Skin of body (tissue), 2 donors: ENCODE data around the gene ITPA. TPM values are rescaled to one million over a fixed set of nuclear protein-coding genes. Genes with fewer than 3 reads are reported as not detected.

Experiments used
- DNase-seq: peaks from one replicate; lab custom pipeline; 2025; lab: John Stamatoyannopoulos, UW
- total RNA-seq: library from RNA; depleted of rRNA; stranded (reverse); fragments of >200 nt; gene quantifications from one replicate; pipeline ENCODE4 v1.2.3, GENCODE V29; 2014

Gene ITPA
- 25.4 TPM for total RNA-seq

DNA sequence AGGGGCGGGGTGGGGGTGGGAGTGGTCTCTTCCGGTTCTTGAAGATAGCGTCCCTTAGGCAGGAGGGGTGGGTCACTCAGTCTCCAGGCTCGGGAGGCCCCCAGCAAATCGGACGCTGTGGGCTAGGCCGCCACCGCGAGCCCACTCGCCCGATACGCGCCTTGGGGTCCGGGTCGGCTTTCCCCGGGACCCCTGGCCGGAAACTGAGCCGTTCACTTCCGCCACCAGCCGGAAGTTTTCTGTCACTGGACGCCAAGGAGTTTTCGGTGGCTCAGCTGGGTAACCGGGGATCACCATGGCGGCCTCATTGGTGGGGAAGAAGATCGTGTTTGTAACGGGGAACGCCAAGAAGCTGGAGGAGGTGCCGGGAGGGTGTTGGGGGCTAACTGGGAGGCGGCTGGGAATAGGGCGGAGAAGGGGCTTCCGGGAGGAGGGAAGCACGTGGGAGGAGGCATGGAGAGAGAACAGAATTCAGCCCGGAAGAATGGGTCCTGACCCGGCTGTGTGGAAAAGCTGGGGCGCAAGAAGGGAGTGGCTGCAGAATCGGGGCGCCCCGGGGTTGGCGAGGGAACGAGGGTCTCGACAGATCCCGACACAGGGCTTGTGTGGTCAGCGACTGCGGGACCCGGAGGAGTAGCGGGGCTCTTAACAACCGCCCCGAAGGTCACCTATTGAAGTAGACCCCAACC is at the start of gene ITPA:
ITPA (plus strand) TSS at position 242 of the 689 bp plus-strand sequence; CDS start at position 296, 54 bp downstream.
- peak; percentile 11 for DNase-seq

DNA sequence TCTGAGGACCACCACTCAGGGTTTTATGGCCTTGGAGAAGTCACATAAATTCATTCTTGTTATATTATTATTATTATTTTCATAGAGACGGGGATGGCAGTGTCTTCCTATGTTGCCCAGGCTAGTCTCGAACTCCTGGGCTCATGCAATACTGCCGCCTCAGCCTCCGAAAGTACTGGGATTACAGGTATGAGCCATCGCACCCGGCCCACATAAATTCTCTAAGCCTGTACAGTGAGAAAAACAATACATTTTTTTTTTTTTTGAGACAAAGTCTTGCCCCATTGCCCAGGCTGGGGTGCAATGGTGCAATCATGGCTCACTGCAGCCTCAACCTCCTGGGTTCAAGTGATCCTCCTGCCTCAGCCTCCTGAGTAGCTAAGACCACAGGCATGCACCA is 48.9 kb upstream of the ITPA start:
- DNase-seq: no peak

- DNase-seq: no peak
These were observed 47.8 kb upstream of the ITPA start for GRCh38 chr20:3161316-3162079.

GRCh38 chr20:3162080-3162611 is 47.2 kb upstream of the ITPA start:
- no peak for DNase-seq

GRCh38 chr20:3163099-3164042 is 45.9 kb upstream of the ITPA start:
- no peak for DNase-seq

- no peak for DNase-seq
These were observed 45.1 kb upstream of the ITPA start for GRCh38 chr20:3164043-3164762.

DNA sequence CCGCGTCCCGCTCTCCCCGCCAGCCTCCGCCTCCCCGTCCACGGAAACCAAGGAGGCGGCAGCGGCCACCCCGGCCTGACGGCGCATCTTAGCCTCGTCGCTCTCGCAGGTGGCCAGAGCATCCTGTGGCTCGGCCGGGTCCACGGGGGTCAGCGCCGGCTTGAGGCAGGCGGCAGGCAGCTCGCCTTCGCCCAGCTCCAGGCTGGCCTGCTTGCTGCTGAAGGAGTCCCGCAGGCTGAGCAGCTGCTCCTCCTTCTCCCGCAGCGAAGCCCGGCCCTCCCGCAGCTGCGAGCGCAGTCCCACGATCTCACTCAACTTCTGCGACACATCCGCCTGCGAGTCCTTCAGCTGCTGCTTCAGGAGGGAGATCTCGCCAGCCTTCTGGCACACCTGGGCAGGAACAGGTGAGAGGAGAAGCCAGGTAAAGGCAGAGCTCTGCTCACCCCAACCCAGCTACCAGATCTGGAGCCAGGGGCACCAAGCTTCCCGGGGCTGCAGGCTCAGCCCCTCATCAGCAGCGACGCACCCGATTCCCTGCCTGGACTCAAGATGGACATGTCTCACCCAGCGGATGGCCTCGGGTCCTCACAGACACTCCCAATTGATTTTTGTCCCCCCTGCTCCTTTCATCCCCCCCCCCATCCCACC is 44.4 kb upstream of the ITPA start:
- DNase-seq: no peak

DNA sequence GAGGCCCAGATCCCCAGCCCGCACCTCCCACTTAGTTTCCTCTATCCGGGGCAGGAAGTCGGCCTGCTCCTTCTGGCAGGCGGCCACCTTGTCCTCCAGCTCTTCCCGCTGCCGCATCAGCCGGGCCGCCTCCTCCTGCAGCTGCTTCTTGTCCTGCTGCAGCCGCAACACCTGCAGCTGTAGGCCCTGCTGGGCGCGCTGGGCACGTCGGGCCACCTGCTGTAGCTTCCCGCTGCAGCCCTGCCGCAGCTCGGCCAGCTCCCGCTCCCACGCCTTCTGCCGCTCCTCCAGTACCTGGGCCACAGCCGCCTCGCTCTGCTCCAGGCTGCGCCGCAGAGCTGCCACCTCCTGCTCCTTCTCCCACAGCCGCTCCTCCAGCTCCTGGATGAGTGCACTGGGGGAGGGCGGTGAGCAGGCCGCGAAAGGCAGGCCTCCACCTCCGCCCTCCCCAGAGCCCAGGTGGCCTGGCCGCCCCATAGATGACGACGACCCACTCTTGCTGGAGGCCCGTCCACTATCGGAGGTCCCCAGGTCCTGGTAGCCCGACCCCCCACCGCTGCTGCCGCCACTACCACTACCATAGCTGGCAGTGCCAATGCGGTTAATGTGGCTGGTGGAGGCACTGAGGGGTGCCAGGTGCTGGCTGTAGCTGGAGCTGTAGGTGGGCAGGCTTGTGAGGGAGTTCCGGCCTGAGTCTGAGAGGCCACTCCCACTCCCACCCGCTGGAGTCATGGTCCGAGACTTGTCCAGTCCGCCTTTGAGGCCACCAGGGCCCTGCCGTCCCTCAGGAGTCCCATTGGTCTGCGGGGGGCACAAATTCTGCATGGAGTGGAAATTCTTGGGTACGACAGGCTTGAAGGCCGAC is 43.6 kb upstream of the ITPA start:
- peak; percentile 7 for DNase-seq

- DNase-seq: no peak
These were observed 42.9 kb upstream of the ITPA start for GRCh38 chr20:3166338-3166912.

DNA sequence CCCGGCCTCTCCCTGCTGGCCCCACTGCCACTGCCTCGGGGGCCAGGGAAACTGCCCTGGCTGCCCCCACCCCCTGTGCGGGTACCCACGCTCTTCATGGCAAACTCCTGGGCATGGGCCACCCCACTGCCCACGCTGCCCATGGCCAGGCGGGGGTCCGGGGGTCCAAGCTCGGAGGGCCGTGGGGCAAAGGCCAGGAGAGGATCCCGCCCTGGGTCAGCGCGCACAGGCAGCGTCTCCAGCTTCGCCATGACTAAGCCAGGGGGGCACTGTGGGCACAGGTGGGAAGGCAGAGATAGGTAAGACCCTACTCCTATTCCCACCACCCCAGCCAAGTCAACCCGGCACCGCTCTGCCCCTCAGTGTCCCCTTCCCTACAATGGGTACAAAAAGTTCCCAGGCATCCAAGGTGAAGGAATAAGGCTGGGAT is 42.4 kb upstream of the ITPA start:
- no peak for DNase-seq

DNA sequence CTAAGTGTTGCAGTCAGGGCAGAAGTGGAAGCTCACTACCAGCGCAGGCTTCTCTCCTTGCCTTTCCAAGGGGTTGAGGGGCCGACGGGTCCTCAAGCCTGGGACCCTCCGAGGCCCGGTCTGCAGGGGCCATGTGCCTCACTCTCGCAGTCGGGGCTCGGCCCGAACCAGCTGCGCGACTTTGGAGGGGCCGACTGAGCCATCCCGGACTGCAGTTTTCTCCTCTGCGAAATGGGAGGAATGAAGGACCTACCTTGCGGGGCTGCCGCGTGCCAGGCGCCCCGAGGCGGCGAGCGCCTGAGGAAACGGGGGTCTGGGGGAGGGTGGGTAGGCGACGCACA is 41.6 kb upstream of the ITPA start:
- no peak for DNase-seq

DNA sequence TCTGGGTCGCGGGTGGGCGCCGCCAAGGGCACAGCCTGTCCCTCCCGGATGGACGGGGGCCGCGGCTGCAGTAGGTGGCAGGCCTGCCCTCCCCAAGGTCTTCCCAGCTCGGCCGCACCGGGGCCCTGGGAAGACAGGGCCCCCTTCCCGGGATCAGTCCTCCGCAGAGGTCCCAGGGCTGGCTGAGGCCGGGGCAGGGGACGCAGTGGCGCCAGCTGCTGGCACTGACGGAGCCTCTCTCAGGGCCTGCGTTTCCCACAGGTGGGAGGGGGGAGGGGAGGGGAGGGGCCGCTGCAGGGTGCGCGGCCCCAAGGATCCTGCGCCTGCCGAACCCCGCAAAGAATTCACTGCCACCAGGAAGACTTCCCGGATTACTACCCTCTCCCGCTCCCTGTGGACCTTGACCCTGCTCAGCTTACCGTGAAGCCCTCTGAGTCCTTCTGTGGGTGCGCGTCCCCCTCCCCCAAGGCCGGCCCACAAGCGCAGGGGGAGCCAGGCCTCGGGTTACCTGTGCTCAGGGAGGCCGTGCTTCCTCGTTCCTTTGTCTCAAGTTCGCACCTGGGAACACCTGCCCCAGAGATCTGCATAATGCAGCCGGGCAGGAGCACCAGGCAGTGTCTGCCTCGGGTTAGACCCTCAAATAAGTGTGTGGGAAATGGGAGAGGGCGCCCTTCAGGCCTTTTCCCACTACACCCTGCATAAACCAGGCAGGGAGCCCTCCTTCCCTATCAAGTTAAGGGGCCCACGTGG is 41.0 kb upstream of the ITPA start:
- no peak for DNase-seq

DNA sequence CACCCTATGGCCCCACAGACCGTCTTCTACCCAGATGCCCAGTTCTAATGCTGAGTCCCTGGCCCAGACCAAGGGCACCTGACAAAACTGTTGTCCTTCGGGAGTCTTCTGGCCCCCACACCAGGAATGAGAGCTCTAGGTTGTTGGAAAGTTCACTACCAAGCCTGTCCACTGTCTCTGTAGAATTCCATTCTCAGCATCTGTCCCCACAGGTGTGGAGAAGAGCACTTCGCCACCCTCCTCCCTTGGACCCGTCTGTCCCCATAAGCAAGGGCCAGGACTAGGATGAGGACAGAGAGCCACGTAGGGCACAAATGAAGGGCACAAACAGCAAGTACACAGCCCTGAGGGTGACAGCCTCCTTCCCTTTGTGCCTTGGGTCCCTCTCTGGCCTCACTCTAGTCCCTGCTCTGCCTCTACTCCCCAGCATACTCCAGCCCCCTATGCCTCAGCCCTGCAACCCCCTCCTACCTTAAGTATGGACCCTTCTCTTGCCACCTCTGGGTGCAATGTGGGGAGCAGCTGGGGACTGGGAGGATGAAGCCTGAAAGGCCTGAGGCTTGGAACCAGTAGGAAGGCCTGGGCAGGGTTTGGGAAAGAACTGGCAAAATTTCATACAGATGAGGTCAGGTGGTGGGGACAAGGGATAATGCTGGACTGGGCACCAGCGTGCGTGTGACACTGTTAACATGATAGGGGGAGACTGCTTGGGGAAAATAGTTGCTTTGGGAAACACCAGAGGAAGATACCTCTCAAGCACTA is 40.3 kb upstream of the ITPA start:
- DNase-seq: no peak

DNA sequence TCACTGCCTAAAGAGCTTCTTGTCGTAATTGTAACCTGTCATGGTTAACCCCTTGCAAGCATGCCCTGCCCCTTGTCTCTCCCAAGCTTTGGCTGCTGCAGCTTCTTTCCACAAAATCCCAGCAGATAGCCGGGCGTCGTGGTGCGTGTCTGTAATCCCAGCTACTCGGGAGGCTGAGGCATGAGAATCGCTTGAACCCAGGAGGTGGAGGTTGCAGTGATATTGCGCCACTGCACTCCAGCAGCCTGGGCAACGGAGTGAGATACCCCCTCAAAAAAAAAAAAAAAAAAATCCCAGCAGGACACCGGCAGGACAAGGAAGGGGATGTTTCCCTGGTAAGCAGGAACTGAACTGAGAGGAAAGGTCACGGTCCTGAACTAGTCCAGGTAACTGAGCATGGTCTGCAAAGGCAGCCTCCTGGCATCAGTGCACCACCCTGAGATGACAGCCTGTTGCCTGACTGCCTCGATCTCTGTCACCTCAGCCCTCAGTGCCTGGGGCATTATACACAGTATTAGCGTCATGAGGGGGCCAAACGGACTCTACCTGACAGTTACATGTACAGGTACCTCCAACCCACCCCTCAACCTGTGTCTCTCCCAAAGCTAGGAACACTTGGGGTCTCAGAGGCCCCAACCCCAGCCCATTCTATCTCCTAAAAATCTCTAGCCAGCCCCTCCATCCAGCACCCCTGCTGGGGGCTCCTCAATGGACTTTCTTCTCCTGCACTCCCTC is 37.7 kb upstream of the ITPA start:
- DNase-seq: no peak

GRCh38 chr20:3172126-3172932 is 37.0 kb upstream of the ITPA start:
- no peak for DNase-seq
